H1 (cell line): ENCODE measurements around the gene PKMYT1. TPM values are rescaled to one million over a fixed set of nuclear protein-coding genes. Genes with fewer than 3 reads are reported as not detected.
A peak's percentile ranks its signal among the peaks of the same experiment; 100 is the strongest.

Source experiments
- CTCF ChIA-PET: fragments of 300-600 bp; sonication (Branson Sonifier 250); formaldehyde crosslinking; loops from one replicate; lab custom pipeline; 2021; ENCODE audit not compliant: partially characterized antibody; lab: Charles Lee
- POLR2A ChIA-PET: fragments of 300-600 bp; sonication (Branson Sonifier 250); formaldehyde crosslinking; loops from one replicate; lab custom pipeline; 2021; ENCODE audit warnings: inconsistent platforms; ENCODE audit not compliant: partially characterized antibody; lab: Charles Lee
- DNase-seq, 2 experiments: peaks; one replicate each; pipeline versions ENCODE4 v3.0.0 to v3.0.0-alpha.2; 2010 to 2022; ENCODE audit warnings: low spot score in 2 of 2, low read depth in 1 of 2, mixed read lengths in 1 of 2
- FAIRE-seq: peaks from 2 replicates; lab custom pipeline; 2011; peaks lifted over from hg19 to GRCh38; lab: Jason Lieb, UNC
- H2AFZ ChIP-seq: 2 replicates; pipeline ENCODE4 v1.8.1; 2012; ENCODE audit warnings: low read length, inconsistent platforms
- H2AK5ac ChIP-seq: 2 replicates; pipeline ENCODE4 v1.6.1; 2013; ENCODE audit warnings: low read depth, low read length
- H2BK120ac ChIP-seq: replicated peaks from 2 replicates; pipeline ENCODE3; 2013; ENCODE audit warnings: low read depth, low read length, inconsistent platforms
- H2BK12ac ChIP-seq: 2 replicates; pipeline ENCODE4 v1.6.1; 2013; ENCODE audit warnings: low read depth, low read length
- H2BK15ac ChIP-seq: 2 replicates; pipeline ENCODE4 v1.6.1; 2013; ENCODE audit warnings: low read length
- H2BK20ac ChIP-seq: 2 replicates; pipeline ENCODE4 v1.6.1; 2013; ENCODE audit warnings: low read length
- H2BK5ac ChIP-seq: 2 replicates; pipeline ENCODE4 v1.6.1; 2013; ENCODE audit warnings: low read depth, low read length
- H3K14ac ChIP-seq: 2 replicates; pipeline ENCODE4 v1.6.1; 2013; ENCODE audit warnings: inconsistent platforms; ENCODE audit not compliant: insufficient read length
- H3K18ac ChIP-seq: 2 replicates; pipeline ENCODE4 v1.6.1; 2013; ENCODE audit warnings: low read length; ENCODE audit errors: extremely low read depth
- H3K23ac ChIP-seq: 2 replicates; pipeline ENCODE4 v1.6.1; 2013; ENCODE audit warnings: inconsistent platforms; ENCODE audit not compliant: insufficient read length
- H3K23me2 ChIP-seq: 2 replicates; pipeline ENCODE4 v1.6.1; 2013; ENCODE audit warnings: low read depth, low read length
- H3K27ac ChIP-seq: 2 replicates; pipeline ENCODE4 v1.6.1; 2011; ENCODE audit warnings: low read depth, low read length, inconsistent platforms
- H3K27me3 ChIP-seq, 4 experiments: replicated peaks in 1 of 4; 1 replicate in 1 of 4; 2 replicates in 3 of 4; pipeline versions ENCODE4 v1.6.1 to v1.8.1; 2011 to 2013; ENCODE audit warnings: low read length in 3 of 4, mild to moderate bottlenecking in 3 of 4, inconsistent platforms in 2 of 4, mixed read lengths in 2 of 4, moderate library complexity in 1 of 4; ENCODE audit not compliant: control insufficient read depth in 3 of 4, insufficient read depth in 3 of 4; ENCODE audit errors: extremely low read depth in 1 of 4
- H3K36me3 ChIP-seq, 4 experiments: 2 replicates each; pipeline versions ENCODE4 v1.6.1 to v1.8.1; 2011 to 2013; ENCODE audit warnings: mild to moderate bottlenecking in 4 of 4, low read length in 3 of 4, moderate library complexity in 2 of 4, control low read depth in 1 of 4, inconsistent platforms in 1 of 4; ENCODE audit not compliant: insufficient read depth in 4 of 4, control insufficient read depth in 2 of 4
- H3K4ac ChIP-seq: replicated peaks from 2 replicates; pipeline ENCODE3; 2013; ENCODE audit warnings: low read length, low read depth, mixed read lengths, inconsistent platforms; ENCODE audit not compliant: insufficient read length
- H3K4me1 ChIP-seq, 4 experiments: replicated peaks in 1 of 4; 1 replicate in 1 of 4; 2 replicates in 3 of 4; pipeline versions ENCODE4 v1.6.1 to v1.8.1; 2011 to 2013; ENCODE audit warnings: low read length in 3 of 4, inconsistent platforms in 2 of 4, mixed read lengths in 1 of 4; ENCODE audit not compliant: insufficient read depth in 4 of 4, control insufficient read depth in 3 of 4
- H3K4me2 ChIP-seq, 2 experiments: 2 replicates each; pipeline versions ENCODE4 v1.6.1 to v1.8.1; 2011 to 2013; ENCODE audit warnings: low read depth in 2 of 2, low read length in 2 of 2, control low read depth in 1 of 2, inconsistent platforms in 1 of 2, mild to moderate bottlenecking in 1 of 2; ENCODE audit not compliant: insufficient read depth in 1 of 2
- H3K4me3 ChIP-seq, 4 experiments: fragments of 200-600, 300-600 bp in 1 of 4; sonication (generic), shearing (Covaris generic), sonication (Bioruptor Twin) in 1 of 4; 2 replicates each; pipeline versions ENCODE4 v1.5.1 to v1.8.1; 2011 to 2016; ENCODE audit warnings: low read length in 4 of 4, low read depth in 3 of 4, control low read depth in 2 of 4, inconsistent platforms in 2 of 4, mild to moderate bottlenecking in 2 of 4, mixed read lengths in 1 of 4, moderate library complexity in 1 of 4; ENCODE audit not compliant: insufficient read depth in 2 of 4; ENCODE audit errors: extremely low read depth in 1 of 4
- H3K56ac ChIP-seq: replicated peaks from 2 replicates; pipeline ENCODE3; 2013; ENCODE audit warnings: low read depth, mild to moderate bottlenecking, mixed read lengths, low read length, inconsistent platforms; ENCODE audit not compliant: insufficient read length
- H3K79me1 ChIP-seq: 2 replicates; pipeline ENCODE4 v1.6.1; 2013; ENCODE audit warnings: low read depth, low read length, control low read depth
- H3K79me2 ChIP-seq, 2 experiments: 2 replicates each; pipeline versions ENCODE4 v1.6.1 to v1.8.1; 2012 to 2013; ENCODE audit warnings: low read length in 2 of 2, mild to moderate bottlenecking in 2 of 2, inconsistent platforms in 1 of 2; ENCODE audit not compliant: insufficient read depth in 2 of 2, control insufficient read depth in 1 of 2
- H3K9ac ChIP-seq, 4 experiments: replicated peaks in 1 of 4; 1 replicate in 1 of 4; 2 replicates in 3 of 4; pipeline versions ENCODE4 v1.6.1 to v1.8.1; 2011 to 2013; ENCODE audit warnings: low read depth in 3 of 4, low read length in 3 of 4, control low read depth in 2 of 4, mild to moderate bottlenecking in 2 of 4, moderate library complexity in 2 of 4, inconsistent platforms in 1 of 4; ENCODE audit errors: extremely low read depth in 1 of 4
- H3K9me3 ChIP-seq, 2 experiments: 2 replicates each; pipeline versions ENCODE4 v1.6.1 to v1.8.1; 2012 to 2013; ENCODE audit warnings: mild to moderate bottlenecking in 2 of 2, moderate library complexity in 2 of 2, control low read depth in 1 of 2, inconsistent platforms in 1 of 2, low read depth in 1 of 2, low read length in 1 of 2, mixed read lengths in 1 of 2; ENCODE audit not compliant: insufficient read depth in 2 of 2
- H4K20me1 ChIP-seq, 2 experiments: replicated peaks in 1 of 2; 2 replicates each; pipeline versions ENCODE3 to v1.8.1; 2011 to 2013; ENCODE audit warnings: inconsistent platforms in 2 of 2, low read length in 2 of 2, mild to moderate bottlenecking in 1 of 2; ENCODE audit not compliant: insufficient read depth in 2 of 2, control insufficient read depth in 1 of 2
- H4K5ac ChIP-seq: 2 replicates; pipeline ENCODE4 v1.6.1; 2013; ENCODE audit warnings: low read length, low read depth, mixed read lengths, inconsistent platforms; ENCODE audit not compliant: insufficient read length
- H4K8ac ChIP-seq: 2 replicates; pipeline ENCODE4 v1.8.0; 2013; ENCODE audit warnings: mild to moderate bottlenecking, moderate library complexity, low read length, inconsistent platforms; ENCODE audit not compliant: insufficient read depth; ENCODE audit errors: extremely low read depth
- H4K91ac ChIP-seq: replicated peaks from 2 replicates; pipeline ENCODE3; 2013; ENCODE audit warnings: low read length, mixed read lengths, inconsistent platforms; ENCODE audit not compliant: insufficient read length
- ATF2 ChIP-seq: IDR thresholded peaks from 2 replicates; pipeline ENCODE4 v1.6.1; 2012; ENCODE audit warnings: low read length, inconsistent platforms
- HDAC2 ChIP-seq, 2 experiments: fragments of 300-600 bp in 1 of 2; sonication (generic) in 1 of 2; IDR thresholded peaks; 2 replicates each; pipeline ENCODE4 v1.6.1; 2011 to 2012; ENCODE audit warnings: low read depth in 2 of 2, low read length in 2 of 2, mild to moderate bottlenecking in 2 of 2, moderate library complexity in 2 of 2, borderline replicate concordance in 1 of 2, inconsistent platforms in 1 of 2
- KDM4A ChIP-seq: IDR thresholded peaks from one replicate; pipeline ENCODE4 v1.7.1; 2012; ENCODE audit warnings: low read depth, mild to moderate bottlenecking, moderate library complexity, low read length, inconsistent platforms; ENCODE audit not compliant: severe bottlenecking
- SAP30 ChIP-seq: fragments of 300-600 bp; sonication (generic); IDR thresholded peaks from 2 replicates; pipeline ENCODE4 v1.7.1; 2012; ENCODE audit warnings: low read length, moderate library complexity, mild to moderate bottlenecking, inconsistent platforms; ENCODE audit not compliant: insufficient read depth, insufficient replicate concordance
- WGBS, 2 experiments: shearing (Covaris generic) in 1 of 2; methylation state at CpG; one replicate each; pipeline versions ENCODE4 v1.1.6 to v1.1.7; 2013 to 2015; ENCODE audit warnings: low lambda C conversion rate in 2 of 2, mixed read lengths in 2 of 2, inconsistent platforms in 1 of 2, low coverage in 1 of 2, missing lambda C conversion rate in 1 of 2; ENCODE audit not compliant: insufficient replicate concordance in 2 of 2, insufficient coverage in 1 of 2, insufficient read length in 1 of 2; ENCODE audit errors: extremely low coverage in 1 of 2, missing lambda C conversion rate in 1 of 2; 5-methylcytosine and 5-hydroxymethylcytosine counted together
- polyA plus RNA-seq, 7 experiments: library from polyadenylated mRNA; depleted of rRNA in 3 of 7; stranded (reverse) in 5 of 7; unstranded in 2 of 7; fragments of >200 nt in 5 of 7; fragments of 200-250 nt in 2 of 7; gene quantifications; 1 replicate in 5 of 7; 2 replicates in 1 of 7; 4 replicates in 1 of 7; pipeline versions ENCODE4 v1.2.1 to v1.2.3, GENCODE V29; 2011 to 2013; ENCODE audit warnings: missing spikeins in 2 of 7, mixed read lengths in 2 of 7
- total RNA-seq: library from RNA; stranded (reverse); fragmentation: NEBNext Ultra II Directional; extraction: Animal tissue kit (Norgen Biotek cat#: 25700); gene quantifications from 2 replicates; pipeline ENCODE4 v1.2.1, GENCODE V29; 2021

PKMYT1 gene
- total and polyA plus RNA-seq, 2 of the 8 experiments (the other 6 are each of a cell fraction or from before 2014, with no cell fraction given) = 74.7 to 85.2 TPM

- H4K20me1 ChIP-seq = peaks cover 13 to 27% of the 10 kb centered on the region in 2 experiments
- H3K4ac ChIP-seq = peak overlapping the region; percentile 69
- H3K36me3 ChIP-seq = peaks cover 7 to 22% (median 17%) of the 10 kb centered on the region in 4 experiments; a peak in 6 of 8 replicates
- DNase-seq (no peak), FAIRE-seq (no peak)
- H2AFZ ChIP-seq = no peak overlapping the region
- H4K5ac ChIP-seq = peak overlapping the region; percentile 97
- no peak overlapping the region for H2BK20ac ChIP-seq
- peak overlapping the region; percentile 61; the same call in 1 of the 2 replicates for H2BK15ac ChIP-seq
- no peak overlapping the region for H3K23ac ChIP-seq
- peak overlapping the region; percentile 59 for H3K56ac ChIP-seq
- peak overlapping the region in 3 of 4 experiments; percentile 81 to 93 (median 82); a peak in 6 of 7 replicates for H3K9ac ChIP-seq
- TF ChIP-seq HDAC2 (IDR thresholded peaks at IDR 0.05; ENCODE audit: borderline replicate concordance in 1 of 2, low read depth in 2 of 2, low read length in 2 of 2) (peak; percentile 12 to 31; a peak in 1 of 4 replicates), KDM4A (no peak), ATF2 (no peak), SAP30 (peak; percentile 79)
- peak overlapping the region; percentile 91; the same call in 1 of the 2 replicates for H3K27ac ChIP-seq
- peak overlapping the region; percentile 68 to 79 (median 73) for H3K4me3 ChIP-seq
- peak overlapping the region; percentile 71; the same call in 1 of the 2 replicates for H2BK5ac ChIP-seq
- peaks cover 8% of the 10 kb centered on the region for H3K79me1 ChIP-seq
- H4K91ac ChIP-seq = no peak overlapping the region
- H3K18ac ChIP-seq = 0 out of 2 replicates have a peak overlapping the region, but pooled peaks have one; percentile 60
- ChIA-PET POLR2A (interaction anchor here (1.2 to 25.4 kb wide), 7 partner anchors 10 to 119 kb away, joined by 3 to 455 read pairs (median 22); partner anchors contain the start of genes CLDN6, HCFC1R1, KREMEN2 and PAQR4), CTCF (interaction anchor here (0.9 to 3.7 kb wide), 4 partner anchors 10 to 48 kb away, joined by 3 to 27 read pairs (median 6); partner anchors contain the start of gene CLDN6)
- no peaks in the 10 kb centered on the region; a peak in 1 of 7 replicates for H3K27me3 ChIP-seq
- H3K14ac ChIP-seq = no peak overlapping the region
- peaks cover 3 to 23% (median 14%) of the 10 kb centered on the region in 4 experiments for H3K4me1 ChIP-seq
- H3K4me2 ChIP-seq = peak overlapping the region; percentile 38 to 93
- H2BK120ac ChIP-seq = no peak overlapping the region
- H2AK5ac ChIP-seq = no peak overlapping the region
- H2BK12ac ChIP-seq = no peak overlapping the region
- H3K9me3 ChIP-seq = no peaks in the 10 kb centered on the region
- H3K23me2 ChIP-seq = peaks cover 12% of the 10 kb centered on the region; the same call in 1 of the 2 replicates
- H3K79me2 ChIP-seq = peaks cover 0 to 8% of the 10 kb centered on the region in 2 experiments; a peak in 2 of 4 replicates
- 26% methylated on average over 32 of the region's 43 CpGs; no CpG with 5 or more reads in 1 of the 2 experiments for WGBS, 2 experiments
- peak overlapping the region; percentile 98; the same call in 1 of the 2 replicates for H4K8ac ChIP-seq
Observed at GRCh38 chr16:2979669-2980226, 498 bp downstream of the PKMYT1 start.
